Activated CD4-positive, alpha-beta T cell treated with anti-CD3 and anti-CD28 coated beads, Interleukin-2, Interleukin-6, amounts not matched to agents 100 ng/mL and 50 ng/mL, durations not matched to agents 16 hours and 8 hours (primary cell): ENCODE data around the gene PRDM10.
A peak's percentile ranks its signal among the peaks of the same experiment; 100 is the strongest.

Experiments used
- DNase-seq: peaks from one replicate; pipeline ENCODE4 v3.0.0-alpha.2; 2020

Gene PRDM10

DNA sequence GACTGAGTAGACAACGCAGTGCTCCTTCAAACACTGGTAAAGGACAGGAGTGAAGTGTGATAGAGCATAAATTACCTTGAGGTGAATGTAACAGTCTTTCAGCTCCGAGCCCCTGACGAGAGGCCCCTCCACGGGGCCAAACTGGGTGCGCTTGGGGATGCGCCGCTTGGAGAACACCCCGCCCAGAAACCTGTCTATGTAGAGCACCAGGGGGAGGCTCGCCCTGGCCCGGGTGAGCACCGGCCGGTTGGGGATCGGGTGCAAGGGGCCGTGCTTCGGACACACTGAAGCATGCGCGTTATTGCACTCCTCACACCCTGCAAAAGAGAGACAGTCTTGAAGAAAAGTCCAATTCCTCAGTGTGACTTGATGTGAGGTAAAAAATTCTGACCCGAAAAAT lies 57.9 kb downstream of the PRDM10 start:
- DNase-seq, result no peak

DNA sequence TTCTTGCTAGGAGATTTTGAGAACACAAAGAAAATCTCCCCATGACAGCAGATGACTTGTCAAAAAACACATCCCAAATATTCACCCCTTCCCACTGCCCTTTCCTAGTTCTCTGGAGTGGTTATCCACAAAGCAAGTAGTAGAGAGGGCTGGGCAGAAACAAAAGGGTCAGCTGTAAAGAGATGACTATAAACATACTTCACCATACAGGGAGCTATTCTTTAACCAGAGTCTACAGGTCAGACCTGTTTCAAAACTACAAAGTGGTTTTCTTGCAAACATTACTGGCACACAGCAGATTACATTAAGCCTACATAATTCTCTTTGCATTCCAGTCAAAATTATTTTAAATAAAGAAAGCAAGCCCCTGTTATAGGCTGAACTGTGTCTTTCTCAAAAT lies 59.6 kb downstream of the PRDM10 start:
- no peak for DNase-seq

DNA sequence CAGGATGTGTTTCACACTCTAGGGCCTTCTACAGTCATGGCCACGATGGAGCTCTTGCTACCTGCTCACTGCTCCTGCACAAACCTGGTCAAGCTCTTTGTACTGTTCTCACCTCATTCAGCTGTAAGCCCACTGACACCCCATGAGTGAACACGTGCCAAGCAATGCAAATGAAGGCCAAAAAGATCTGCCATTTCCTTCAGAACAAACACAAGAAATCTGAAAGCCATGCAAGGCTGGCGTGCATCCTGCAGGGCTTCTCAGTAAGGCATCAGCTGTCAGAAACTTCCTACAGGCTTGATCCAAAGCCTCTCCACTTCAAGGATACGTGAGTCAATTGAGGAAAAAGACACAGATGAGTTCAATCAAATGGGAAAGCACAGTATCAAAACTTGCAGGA lies 63.1 kb downstream of the PRDM10 start:
- no peak for DNase-seq

DNA sequence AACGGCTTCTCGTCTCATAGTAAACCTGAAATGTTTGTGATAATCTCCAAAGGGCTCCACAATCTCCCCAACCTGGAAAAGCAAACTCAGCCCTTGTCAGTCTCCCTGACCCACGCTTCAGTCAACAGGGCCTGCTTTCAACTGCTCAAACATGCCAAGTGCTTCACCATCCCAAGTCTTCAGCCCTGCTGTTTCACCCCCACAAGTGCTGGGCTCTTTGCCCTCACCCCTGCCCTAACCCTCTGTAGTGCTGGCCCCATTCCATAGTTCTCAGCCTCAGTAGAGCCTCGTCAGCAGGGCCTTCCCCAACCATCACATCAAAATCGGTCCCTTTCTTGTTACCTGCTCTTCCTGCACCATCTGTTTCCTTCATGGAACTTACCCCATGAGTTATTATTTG lies 63.9 kb downstream of the PRDM10 start:
- no peak for DNase-seq

DNA sequence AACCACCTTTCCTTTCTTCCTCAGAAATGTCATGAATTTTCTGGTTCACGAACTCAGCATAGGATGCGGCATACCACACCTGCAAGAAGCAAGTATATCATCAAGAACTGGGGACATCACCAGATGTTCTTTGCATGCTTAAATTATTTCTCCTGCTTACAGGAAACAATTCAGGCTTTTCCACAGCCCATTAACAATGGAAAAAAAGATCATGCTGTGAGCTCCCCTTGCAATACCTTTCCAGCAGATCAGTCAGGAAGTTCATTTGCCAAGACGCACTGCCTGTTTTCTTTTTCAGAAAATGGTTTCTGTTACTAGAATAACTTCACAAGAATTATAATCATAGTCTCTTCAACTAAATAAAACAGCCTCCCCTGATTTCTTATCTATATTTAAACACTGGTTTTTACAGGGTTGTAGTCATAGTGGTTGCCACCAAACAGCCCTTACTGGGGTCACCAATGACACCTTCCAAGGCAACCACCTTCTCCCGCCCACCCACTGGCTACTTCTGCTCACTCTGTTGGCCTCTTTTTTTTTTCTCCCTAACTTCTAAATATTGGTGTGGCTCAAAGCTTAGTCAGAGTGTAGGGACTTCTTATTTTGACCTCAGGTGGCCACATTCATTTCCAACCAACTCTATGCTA lies 64.9 kb downstream of the PRDM10 start:
- no peak for DNase-seq

DNA sequence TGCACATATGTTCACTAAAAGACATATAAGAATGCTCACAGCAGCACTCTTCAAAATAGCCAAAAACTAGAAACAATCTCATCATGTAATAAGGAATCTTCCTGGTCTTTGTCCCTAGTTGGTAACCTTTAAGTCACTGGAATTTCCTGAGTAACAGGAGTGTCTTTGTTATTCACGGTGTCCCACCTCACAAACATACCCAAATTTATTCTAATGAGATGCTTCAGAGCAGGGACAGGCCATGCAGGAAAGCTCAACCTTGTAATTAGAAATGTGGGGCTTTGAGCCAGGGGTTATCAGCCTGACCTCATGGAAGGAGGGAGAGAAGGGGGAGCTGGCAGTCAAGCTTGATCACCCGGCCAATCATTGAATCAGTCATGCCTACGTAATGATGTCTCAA lies 66.9 kb downstream of the PRDM10 start:
- DNase-seq, result no peak

DNA sequence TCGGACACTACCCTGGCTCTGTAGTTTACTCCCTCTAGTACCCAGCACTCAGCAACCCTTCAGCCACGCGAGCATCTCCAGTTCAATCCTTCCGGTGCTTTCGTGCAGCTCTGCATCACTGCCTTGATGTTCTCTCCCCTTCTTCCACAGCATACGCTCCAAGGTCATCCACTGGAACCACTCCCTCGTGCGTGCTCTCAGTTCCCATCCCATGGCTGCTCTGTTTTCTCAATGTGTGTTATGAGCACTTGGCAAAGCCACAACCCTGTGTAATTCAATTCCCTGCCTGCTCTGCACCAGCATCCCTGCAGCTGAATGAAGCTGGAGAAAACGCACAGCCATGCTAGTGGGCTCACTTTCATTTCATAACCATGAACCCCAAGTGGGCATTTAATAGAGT lies 68.7 kb downstream of the PRDM10 start:
- no peak for DNase-seq

DNA sequence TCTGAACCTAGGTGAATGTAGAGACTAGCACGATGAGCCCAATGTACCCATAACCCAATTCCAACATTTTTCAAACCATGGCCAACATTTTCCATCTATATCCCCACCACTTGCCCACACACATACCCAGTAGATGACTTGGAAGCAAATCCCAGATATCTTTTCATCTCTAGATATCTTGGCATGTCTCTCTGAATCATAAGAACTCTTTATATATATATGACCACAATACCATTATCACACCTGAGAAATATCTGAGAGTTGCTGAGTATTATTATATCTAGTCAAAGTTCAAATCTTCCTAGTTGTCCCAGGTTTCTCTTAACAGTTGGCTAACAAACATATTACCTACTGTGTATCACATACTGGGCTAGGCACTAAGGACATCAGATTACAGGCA lies 69.4 kb downstream of the PRDM10 start:
- no peak for DNase-seq

DNA sequence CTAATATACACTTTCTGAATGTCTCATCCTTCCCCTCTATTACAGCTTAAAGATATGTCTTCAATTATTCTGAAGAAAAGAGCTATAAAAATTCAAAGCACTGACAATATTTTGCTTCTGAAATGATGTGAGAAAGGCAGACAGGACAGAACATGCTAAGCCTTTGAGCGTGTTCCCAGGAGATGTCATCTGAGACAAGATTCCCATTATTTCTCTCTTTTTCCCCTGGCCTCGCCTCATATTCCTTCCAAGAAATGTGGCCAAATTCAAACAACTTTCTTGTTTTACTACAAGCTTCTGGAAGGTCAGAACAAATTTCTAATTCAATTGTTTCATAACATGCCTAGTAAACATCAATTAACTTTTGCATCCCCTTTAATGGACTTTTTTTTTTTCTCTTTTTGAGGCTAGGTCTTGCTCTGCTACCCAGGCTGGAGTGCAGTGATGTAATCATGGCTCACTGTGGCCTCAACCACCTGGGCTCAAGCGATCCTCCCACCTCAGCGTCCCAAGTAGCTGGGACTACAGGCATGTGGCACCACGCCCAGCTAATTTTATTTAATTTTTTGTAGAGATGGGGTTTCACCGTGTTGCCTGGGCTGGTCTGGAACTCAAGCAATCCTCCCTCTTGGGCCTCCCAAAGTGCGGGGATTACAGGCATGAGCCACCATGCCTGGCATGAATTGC lies 70.1 kb downstream of the PRDM10 start:
- no peak for DNase-seq

DNA sequence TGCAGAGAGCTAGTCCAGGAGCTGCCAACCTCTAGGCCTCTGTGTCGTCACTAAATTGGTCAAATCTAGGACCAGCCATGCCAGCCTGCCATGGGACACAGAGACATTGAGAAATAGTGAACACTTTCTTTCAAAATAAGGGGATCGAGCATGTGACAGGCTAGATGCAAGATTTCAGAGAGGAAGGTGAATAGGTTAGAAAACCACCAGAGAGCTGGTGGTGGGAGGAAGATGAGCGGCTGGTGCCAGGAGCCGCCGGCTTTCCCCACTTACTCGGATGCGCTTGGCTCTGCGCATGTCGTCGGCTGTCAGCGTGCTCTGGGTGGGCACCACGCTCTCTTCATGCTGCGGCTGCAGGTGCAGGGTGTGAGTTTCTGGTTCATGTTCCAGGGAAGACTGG lies 71.9 kb downstream of the PRDM10 start:
- DNase-seq, result no peak

DNA sequence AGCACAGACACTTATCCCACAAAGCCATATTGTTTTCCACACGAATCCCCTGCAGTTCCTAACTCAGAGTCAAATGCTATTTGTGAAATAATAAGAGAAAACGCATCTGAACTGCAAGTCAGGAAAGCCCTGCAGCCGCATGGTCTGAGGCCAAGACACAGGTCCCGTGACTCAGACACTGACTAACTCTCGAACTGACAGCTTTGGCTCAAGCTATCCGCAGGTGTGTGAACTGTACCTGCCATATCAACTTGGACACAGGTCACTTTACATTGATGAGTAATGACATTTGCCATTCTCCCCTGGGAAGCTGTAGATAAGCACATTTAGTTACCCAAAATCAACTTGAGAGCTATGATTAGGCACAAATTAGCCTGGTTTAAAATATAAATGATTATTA lies 72.3 kb downstream of the PRDM10 start:
- DNase-seq, result no peak

DNA sequence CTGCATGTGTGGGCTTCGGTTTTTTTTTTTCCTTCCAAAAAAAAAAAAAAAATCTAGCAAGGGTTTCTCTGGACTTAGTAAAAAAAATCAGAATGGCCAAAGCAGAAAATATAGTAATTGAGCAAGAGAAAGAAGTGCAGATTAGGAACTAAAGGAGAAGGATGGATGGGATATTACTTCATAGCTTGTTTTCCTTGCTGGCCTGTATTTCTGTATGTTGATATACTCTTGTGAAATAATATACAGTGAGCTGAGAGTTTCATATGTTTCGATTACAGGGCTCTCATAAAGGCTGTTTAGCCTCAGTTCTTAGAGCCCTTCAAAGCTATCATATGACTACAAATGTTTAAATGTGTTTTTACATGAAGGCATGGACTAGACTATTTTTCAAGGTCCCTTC lies 72.9 kb downstream of the PRDM10 start:
- DNase-seq, result no peak

DNA sequence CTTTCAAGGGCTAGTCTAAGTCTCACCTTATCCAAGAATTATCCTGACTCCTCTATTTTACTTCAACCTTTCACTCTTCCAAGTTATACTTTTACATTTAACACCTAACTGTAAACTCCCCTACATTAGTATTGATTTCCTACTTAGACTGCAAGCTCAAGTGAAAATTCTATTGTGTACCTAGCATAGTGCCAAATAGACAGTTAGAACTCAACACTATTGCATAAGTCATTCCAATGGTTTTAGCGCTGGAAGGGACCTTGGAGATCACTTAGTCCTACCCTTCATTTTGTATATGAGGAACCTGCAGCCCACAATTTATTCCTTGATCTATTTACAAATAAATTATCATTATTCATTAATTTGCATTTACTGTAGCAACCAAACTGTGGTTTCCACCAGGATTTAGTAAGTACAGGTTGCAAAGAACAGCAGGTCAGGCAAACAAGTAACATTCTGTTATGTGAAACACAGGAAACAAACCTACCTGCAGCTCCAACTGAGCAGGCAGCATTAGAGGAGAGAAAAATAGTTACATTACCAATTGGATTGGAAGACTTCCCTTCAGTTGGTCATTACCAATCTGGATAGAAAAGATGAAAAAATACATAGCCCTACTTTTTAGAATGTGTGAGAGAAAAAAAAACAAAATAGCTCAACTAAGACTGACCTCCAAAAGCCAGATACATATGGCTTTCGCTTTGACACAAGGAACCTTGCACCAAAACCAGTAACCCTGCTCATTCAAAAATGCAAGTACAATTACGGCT lies 73.5 kb downstream of the PRDM10 start:
- DNase-seq, result no peak

DNA sequence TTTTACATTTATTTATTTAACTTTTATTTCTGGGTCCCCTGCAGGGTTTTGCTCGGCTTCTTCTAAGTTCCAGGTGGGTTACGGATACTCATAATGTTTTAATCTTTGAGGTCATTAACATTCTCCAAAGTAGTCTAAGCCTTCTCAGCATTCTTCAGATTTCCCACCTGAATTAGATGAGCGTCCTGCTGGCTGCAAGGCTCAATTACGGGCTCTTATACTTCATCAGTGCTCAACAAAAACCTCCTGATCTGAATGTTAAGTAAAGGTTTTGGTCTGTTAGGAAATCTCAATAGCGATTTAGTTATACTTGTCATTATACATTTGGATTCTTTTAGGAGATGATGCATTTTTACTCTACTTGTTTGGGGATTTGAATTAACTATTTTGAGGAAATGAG lies 80.0 kb downstream of the PRDM10 start:
- DNase-seq, result no peak

DNA sequence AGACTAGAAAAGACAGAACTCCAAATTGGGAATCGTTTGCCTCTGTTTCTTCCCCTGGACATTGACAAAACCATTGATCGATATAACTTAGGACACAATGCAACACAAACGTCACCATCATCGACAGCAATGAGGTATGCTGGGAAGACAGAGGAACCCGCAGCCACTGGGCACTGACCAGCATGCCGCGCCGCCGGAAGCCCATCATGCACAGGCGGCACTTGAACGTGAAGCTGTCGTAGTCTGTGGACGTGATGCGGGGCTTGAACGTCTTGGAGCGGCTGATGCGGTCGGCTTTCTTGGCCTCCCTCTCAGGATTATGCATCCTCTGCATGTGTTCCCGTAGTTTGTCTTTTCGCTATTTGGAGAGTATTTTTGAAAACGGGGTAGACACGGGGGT lies 84.3 kb downstream of the PRDM10 start:
- DNase-seq, result no peak

DNA sequence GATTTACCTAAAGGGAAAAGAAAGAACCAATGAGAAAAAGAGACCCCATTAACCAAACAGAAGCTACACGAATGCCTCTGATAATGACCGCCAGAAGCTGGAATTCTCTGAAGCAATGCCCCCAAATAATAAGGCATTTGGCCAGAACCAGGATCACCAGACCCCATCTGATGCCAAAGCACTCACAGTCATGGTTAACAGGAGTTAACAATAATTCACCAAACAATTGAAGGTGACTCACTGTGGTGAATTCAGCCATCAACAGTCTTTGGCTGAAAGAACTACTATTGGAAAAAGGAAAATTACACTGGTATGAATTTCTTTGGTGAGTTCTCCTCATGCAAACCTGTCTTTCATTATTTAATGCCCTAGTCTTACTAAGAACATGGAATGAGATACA lies 85.4 kb downstream of the PRDM10 start:
- DNase-seq, result no peak

DNA sequence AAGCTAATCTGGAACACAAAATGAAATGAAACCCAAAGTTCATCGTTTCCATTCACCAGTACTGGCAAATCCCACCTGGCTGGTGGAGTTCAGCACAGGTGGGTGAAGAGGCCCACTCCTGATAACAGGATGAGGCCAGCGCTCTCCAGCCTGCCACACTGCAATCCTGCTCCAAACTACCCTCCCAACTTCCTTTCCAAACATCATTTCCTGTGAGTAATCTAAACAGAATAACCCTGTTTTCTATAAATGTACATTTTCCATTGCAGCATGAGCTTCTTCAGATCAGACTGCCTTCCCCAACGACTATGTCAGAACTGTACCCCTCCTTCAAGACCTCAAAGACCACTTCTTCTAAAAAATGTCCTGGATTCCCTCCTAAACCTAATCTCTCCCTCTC lies 91.3 kb downstream of the PRDM10 start:
- no peak for DNase-seq

DNA sequence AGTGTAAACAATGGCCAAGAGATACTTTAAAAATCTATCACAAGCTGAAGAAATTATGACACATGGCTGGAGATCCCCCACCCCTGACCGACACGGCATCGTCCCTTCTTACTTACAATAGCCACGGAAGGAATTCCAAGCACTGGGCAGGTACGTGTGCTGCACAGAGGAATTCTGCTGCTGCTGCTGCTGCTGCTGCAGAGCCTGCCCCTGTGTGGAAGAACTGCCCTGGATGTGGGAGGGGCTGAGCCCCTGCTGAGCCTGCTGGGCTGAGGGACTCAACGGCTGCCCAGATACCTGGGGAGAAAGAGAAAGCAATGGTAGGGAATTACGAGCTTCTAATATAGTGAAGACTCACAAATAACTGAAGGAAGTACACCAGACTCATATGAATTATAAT lies 92.3 kb downstream of the PRDM10 start:
- no peak for DNase-seq

DNA sequence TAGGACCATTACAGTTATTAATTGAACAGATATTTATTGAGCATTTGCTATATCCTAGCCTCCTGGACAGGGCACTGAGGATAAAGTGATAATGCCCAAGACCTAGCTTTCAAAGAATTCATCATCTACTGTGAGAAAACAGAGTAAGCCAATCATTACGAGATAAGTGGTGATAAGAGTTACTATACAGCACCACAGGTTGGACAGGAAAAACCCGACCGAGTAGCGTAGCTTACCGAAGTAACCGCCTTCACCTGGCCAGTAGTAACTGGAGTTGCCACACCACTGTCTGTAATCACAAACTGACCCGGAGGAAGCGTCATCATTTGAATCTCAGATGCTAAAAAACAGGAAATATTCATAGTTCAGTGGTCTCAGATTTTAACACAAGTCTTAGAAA lies 97.2 kb downstream of the PRDM10 start:
- no peak for DNase-seq

DNA sequence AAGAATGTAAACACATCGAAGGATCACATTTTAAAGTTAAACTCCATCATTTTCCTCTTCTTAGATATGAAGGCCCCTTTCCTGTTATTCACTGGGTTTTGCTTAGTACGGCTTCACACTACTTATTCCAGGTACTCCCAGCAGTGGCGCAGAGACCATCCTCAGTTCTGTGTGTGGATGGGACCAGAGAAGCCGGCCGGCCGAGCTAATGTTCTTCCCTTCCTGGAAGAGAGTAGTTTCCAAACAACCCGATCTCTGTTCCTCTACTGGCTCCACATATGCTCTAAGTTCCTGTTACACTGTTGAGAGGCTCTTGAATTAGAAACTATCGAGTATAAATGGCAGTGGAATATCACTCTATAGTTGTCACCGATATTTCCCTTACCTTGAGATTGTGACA lies 106.6 kb downstream of the PRDM10 start:
- DNase-seq, result no peak

DNA sequence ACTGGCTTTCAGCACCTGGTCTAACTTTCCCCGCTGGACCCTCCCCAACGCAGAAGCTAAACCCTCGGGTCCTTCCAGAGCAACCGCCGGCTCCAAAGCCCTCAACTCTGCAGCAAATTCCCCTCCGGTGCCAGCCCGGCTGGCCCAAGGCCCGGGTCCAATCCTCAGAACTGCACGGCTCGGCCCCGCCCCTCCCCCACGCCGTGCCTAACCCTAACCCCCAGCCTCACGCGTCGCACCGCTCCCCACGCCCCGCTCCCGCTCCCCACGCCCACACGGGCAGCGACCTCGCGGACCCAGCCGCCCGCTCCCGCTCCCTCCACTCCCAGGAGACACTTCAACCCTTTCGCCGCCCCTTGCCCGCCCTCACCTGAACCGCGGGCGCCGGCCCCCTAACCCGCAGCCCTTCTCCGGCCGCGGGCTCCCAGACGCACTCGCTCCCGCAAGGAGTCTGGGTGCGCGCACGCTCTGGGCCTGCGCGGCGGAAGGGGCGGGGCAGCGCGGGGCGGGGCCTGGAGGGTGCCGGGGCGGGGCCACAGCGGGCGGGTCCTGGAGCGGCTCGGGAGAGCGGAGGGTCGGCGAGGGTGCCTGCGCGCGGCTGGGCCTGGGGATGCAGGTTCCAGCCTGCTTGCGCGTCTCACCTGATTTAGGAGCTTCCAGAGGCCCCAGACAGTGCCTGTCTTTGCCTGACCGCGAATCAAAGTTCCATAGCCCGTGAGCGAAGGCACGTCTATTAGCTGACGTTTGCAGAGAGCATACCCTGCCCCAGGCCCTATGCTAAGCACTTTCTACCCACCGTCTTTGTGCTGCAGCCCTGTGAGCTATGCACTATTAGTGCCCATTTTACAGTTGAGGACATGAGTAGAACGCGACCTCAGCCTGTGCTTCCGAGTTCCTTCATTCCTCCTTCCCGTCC lies 107.3 kb downstream of the PRDM10 start, which contains the start of gene NFRKB:
Gene NFRKB (minus strand): TSS at position 453 of the 916 bp plus-strand sequence. CDS start 2,729 bp downstream, outside the sequence.
- DNase-seq, result peak; percentile 92

DNA sequence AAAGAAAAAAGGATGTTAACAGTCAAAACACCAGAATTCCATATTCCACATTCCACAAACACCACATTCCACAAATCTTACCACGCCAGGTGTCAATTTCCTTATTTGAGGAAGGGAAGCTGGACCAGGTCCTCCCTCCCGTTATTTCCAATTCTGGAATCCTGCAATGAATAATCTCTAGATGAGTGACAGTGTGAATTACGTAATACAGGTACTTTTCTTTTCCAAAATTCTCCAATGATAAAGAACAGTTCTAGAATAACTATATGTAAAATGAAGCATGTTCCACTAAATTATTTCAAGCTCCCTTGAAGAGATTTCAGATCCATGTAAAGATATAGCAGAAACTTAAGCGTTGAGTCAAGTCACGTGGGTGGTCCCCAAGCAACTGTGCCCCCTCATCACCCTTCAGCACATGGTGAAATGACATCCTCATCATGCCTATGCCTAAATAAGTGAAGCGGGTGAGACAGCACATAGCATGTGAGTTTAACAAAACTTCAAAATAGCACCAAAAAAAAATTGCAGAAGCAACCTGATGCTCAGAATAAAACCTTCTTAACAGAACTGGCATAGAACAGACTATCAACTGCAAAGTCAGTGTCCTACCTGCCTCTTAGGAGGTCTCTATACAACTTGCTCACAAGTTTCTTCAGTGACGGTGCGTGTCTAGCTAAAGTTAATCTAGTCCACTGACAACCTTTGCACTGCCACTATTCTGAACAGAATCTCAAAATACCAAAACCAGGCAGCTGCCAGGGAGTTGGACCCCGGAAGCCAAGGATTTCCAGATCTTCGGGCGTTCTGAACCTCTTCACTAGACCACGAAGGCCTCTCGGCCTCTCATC lies 108.1 kb downstream of the PRDM10 start:
- peak; percentile 28 for DNase-seq
